GM19351 (cell line): Measurements from ENCODE around the gene CAMK2B.

ENCODE experiments used
- ATAC-seq: cut with Tn5 transposase; IDR thresholded peaks from one replicate; pipeline ENCODE4 v1.9.1; 2021; ENCODE audit warnings: mild to moderate bottlenecking, moderate library complexity; ENCODE audit not compliant: unreplicated experiment

Gene CAMK2B

DNA sequence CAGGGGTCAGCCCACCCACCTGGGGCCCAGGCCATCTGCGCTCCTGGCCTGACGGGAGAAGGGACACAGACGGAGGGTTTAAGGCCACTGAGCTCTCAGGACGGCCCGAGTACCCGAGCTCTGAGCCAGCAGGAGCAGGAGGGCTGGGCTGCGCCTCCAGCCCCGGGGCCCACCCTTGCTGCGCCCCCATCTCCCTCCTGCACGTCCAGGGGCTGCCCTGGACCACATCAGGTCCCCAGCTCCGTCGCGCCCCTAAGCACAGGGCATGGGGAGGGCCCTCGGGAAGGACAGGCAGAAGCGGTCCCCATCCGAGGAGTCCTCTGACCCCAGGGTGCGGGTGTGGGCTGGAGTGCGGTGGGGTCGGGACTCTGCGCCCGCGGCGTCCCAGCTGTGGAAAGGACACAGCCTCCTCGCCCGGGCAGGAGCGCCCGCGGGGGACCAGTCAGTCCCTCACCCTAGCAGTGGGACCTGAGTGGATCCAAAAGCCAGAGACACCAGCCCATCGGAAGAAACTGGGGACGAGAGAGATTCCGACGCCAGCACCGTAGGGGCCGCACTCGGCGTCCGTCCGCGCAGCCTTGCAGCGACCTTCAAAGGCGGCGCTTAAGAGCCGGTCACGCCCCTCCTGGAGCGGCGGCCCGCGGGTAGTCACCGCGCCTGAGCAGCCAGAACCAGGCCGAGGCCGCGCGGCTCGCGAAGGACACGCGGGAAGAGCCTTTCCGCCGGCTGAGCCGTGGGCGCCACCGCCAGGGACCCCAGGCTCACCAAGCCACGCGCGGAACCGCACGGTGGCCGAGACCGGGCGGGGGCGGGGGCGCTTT is 15.9 kb downstream of the CAMK2B start:
- ATAC-seq = no peak

DNA sequence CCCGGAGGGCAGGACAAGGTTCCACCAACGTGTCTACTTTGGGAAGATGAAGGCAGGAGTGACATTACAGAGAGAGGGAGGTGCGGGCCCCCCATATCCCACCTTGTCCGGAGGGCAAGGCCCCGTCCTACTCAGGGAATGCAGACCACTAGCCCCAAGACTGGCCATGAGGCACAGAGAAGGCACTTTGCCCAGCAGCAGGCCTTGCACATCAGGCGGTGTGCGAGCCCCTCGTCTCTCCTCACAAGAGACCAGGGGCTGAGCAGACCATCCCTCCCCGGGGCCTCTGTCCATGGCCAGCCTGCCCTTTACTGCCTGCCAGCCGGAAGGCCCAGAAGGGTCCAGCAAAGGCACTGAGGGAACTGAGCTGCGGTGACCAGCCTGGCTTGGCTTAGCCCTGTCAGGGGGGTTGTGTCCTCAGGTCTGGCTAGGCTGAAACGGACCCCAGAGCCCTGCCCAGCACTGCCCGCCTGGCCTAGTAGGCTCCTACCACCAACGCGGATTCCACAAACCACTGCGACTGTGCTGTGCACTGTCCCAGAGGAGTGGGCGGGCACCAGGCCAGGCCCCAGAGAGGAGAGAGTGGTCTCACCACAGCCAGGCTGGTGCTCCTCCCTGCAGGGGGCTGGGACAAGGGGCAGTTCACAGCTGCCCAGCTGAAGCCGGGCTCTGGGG is 16.7 kb downstream of the CAMK2B start:
- ATAC-seq = no peak

DNA sequence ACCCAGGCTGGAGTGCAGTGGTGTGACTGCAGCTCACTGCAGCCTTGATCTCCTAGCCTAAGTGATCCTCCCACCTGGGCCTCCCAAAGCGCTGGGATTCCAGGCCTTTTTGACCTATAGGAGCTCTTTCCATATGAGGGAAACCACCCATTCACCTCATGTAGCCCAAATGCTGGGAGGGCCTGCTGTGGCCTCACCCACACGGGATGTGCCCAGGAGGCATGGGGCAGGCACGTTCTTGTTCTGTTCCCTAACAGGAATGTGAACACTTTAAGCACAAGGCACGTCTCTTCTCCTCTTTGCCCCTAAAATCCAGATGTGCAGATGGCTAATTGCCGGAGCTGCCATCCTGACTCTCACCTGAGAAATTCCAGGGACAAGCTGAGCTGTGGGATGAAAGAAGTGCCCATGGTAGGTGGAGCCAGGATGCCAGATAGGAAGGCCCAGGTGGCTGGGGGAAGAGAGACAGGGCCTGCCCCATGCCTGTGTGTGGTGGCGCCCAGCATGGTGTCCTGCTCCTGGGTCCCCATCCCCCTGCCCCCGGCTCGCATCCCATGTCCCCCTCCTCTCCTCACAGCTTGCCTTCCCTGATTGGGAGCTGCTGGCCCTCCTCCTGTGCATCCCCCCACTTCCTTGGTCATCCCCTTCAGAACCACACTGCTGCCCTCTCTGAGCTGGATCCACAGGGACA is 17.3 kb downstream of the CAMK2B start:
- ATAC-seq = no peak

DNA sequence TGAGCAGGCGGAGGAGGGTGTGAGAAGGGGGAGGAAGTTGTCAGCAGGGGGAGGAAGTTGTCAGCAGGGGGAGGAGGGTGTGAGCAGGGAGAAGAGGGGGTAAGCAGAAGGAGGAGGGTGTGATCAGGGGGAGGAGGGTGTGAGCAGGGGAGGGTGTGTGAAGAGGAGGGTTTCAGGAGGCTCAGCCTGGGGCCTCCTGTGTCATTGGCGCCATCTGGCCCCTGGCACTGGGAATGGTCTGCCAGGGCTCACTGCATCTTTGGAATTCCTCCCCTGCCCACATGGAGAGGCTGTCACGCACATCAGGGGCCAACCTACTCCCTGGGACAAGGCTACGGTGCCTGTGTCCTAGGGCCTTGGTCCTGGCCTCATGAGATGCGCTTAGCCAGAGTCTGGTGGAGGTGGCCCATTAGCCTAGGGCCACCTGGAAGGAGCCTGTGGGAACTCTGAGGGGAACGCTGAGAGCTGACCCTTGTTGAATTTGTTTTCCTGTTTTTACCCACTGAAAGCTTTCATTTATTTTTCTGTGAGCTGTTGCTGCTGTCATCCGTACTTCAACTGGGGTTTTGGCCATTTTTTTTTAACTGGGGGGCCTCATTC is 18.0 kb downstream of the CAMK2B start:
- ATAC-seq = no peak

DNA sequence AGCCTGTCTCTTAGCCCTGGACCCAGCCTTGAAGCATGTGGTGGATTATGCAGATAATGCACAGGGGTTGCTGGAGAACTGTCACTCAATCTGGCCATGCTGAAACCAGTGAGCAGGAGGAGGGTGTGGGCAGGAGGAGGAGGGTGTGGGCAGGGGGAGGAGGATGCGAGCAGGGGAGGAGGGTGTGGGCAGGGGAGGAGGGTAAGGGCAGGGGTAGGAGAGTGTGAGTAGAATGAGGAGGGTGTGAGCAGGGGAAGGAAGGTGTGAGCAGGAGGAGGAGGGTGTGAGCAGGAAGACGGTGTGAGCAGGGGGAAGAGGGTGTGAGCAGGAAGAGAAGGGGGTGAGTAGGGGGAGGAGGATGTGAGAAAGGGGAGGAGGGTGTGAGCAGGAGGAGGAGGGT is 18.8 kb downstream of the CAMK2B start:
- ATAC-seq = no peak

DNA sequence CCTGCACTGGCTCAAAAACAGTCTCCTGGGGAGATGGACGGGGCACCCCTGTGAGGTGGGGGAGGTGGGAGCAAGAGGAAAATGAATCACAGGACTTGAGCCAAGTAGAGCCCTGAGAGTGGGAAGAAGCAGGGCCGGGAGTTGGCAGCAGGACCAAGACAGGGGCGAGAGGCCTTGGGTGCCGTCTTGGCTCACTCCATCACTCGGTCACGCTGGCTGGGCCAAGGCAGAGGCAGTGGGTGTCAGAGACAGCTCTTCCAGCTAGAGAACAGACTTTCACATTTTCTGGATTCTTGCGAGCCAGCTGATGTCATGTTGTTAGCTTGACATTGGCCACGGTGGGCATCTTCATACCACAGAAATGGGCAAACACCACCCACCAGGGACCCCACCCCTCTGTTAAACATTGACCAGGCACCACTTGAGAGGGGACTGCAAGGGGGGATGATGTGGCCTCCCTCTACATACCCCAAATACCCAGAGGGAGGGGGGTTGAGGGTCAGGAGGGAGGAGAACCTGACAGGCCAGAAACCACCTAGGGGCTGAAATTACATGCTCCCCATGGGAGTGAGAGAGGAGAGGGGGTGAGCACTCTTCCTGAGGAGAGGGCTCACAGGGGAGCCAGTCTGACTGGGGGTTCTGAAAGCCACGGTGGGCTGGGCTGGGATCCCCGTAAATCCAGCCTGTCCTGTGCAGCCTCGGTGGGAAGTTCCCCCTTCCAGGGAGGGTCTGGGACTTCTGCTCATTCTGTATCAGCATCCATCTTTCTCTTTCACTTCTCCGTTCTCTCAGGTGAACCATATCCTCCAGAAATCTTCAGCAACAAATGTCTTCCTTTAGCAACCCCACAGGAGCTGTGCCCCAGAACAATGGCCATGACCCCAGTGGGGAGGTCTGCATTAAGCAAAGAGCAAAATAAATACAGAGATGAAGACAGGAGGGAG is 19.6 kb downstream of the CAMK2B start:
- ATAC-seq = no peak

DNA sequence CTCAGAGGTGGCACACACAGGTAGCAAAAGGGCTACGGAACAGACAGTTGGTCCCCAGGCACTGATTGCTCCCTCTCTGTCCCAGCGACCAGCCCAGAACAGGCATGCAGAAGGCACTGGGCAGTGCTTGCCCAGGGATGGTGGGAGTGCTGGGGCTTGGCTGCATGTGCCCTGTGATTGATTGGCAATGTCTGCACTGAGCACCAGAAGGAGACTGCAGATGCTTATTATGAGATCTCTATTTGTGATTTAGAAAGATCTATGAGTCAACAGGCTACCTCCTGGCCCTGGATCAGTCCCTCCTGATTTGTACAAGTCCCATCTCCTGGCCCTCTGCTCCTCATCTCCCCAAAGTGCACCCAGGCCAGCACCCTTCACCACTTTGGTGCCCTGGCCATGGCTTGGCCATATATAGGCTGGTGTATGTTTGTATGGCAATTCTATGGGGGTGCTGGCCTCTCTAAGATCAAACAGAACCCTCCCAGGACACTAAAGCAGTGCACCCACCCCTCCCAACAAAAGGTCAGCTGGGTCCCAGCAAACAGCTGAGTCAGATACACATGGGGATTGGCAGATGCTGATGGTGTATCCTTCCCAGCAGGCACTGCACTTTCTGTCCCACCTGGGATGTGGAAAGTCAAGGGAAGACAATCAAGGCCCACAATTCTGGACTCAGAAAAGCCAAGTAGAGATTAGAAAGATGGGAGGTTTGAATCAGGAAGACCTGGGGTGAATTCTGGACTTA is 30.9 kb downstream of the CAMK2B start:
- ATAC-seq = no peak

DNA sequence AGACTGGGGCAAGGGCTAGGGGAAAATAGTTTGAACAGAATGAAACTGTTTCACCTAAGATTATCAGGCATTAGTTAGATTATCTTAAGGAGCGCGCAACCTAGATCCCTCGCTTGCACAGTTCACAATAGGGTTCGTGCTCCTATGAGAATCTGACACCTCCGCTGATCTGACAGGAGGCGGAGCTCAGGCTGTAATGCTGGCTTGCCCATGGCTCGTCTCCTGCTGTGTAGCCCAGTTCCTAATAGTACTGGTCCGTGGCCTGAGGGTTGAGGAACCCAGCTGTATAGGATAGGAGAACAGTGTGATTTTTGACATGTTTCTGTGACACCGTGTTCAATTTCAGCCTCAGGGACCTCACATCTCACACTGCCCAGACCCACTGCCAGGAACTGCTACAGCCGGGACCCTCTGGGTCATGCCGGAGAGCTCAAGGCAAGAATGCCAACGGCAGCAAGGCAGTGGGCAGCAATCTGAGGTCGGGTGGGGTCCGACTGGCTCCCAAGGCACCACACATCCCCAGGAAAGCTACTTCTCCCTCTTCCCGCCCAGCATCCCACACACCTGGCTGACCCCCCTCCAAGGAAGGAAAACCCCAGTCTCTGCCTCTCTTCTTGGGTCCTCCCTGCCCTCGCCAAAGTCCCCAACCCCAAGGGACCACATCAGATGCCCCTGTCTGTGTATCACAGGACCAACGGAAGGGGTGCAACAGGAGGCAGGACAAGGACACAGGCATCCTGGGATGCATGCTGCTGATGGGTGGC is 31.7 kb downstream of the CAMK2B start:
- ATAC-seq = no peak

DNA sequence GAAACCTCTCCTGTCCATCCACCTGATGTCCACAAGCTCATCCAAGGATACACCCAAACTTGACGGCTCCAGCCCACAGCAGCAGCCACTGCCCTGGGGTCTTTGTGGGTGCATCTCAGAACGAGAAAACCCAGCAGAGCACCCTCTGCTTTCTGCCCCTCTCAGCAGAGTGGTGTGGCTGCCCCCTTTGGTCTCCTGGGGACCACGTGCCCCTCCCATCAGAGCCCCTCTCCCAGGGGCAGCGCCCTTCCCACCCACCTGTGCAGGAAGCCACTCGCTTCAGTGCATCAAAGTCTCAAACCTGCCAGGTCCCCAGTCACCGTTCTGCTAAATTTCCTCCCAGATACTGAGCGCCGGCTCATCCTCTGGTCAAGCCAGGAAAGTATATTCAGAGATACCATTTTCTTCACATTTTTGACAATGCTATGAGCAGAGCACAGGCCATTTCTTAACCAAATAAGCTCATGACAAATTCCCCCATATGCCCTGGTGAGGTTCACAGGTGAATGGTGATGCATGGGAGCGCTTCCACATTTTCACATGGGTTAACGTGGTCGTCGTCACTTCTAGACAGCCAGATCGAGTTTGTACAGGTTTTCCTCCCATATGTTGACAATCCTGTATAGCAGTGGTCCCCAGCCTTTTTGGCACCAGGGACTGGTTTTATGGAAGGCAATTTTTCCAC is 32.4 kb downstream of the CAMK2B start:
- no peak for ATAC-seq

DNA sequence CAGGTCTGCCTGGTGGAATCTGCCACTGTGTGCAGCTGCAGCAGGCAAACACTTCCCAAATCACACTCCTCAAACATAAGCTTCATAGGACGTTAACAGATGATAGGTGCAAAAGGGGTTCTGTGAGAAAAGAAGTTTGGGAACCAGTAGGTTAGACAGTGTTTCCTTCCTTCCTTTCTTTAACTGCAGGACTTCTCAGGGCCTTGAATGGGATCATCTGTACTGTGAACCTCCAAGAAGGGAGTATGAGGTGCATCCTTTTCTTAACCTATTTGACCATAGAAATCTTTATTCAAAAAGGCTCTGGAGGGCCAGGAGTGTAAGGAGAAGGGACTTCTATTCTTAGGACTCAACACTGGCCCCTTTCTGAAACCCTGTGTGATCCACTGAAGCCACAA is 33.0 kb downstream of the CAMK2B start:
- ATAC-seq = no peak

DNA sequence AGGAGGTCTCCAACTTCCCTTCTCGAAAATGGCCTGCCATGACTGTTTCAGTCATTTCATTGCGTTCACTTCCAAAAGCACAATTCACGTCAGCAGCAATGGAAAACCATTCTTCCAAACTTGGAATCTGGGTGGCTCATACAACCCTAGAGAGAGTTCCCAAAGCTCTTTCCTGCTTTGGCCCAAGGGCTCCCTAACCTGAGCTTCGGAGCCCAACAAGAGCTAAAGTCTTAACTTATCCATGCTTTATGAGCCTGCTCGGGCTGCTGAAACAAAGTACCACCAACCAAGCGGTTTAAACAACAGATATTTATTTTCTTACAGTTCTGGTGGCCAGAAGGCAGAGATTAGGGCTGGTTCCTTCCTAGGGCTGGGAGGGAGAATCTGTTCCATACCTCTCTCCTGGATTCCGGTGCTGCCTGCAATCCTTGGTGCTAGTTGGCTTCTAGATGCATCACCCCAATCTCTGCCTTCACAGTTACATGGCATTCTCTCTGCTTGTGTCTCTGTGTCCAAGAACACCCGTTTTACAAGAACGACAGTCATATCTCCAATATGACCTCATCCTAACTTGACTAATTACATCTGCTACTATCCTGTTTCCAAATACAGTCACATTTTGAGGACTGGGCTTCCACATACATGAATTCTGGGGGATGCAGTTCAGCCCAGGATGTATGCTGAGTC is 33.5 kb downstream of the CAMK2B start:
- no peak for ATAC-seq

DNA sequence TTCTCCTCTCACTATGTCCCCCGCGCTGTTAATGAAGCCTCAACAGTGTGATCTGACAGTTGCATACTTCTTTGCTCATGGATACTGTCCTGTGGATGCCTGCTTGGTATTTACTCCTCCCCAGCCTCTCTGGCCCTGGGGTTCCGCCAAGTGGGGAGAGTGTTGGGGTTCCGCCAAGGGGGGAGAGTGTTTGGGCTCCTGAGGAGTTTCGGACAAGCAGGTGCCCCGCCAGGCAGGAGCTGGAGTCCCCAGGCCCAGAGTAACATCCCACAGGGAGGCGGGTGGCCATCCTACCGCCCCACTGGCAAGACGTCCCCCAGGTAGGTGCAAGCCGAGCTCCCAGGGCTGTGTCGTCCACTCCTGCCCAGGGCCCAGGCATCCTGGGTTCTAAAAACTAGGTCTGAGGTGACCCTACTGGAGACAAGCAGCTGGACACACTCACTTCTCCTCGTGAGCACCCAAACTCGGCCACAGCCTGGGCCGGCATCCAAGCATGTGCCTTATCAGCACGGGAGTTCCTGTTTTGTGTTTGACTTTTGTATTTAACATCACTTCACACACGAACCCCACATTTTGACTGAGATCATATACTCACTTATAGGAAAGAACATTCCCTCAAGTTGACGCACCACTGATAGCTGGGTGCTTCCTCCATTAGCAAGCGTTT is 34.2 kb downstream of the CAMK2B start:
- no peak for ATAC-seq

DNA sequence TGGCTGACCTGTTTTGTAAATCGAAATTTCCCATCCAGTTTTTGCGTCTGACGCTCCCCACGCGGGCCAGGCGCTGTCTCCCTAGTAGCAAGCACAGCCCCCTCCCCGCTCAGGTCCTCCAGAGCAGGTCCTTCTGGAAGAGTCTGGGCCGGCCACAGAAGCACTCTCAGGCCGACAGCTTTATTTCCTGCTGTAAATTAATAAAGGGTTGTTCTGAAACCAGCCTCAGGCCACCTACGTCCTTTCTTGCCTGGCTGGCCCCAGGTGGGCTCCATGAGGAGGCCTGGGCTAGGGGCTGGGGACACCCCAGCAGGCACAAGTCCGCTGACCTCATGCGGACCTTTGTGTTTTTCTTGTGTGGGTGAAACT is 35.2 kb downstream of the CAMK2B start:
- no peak for ATAC-seq

DNA sequence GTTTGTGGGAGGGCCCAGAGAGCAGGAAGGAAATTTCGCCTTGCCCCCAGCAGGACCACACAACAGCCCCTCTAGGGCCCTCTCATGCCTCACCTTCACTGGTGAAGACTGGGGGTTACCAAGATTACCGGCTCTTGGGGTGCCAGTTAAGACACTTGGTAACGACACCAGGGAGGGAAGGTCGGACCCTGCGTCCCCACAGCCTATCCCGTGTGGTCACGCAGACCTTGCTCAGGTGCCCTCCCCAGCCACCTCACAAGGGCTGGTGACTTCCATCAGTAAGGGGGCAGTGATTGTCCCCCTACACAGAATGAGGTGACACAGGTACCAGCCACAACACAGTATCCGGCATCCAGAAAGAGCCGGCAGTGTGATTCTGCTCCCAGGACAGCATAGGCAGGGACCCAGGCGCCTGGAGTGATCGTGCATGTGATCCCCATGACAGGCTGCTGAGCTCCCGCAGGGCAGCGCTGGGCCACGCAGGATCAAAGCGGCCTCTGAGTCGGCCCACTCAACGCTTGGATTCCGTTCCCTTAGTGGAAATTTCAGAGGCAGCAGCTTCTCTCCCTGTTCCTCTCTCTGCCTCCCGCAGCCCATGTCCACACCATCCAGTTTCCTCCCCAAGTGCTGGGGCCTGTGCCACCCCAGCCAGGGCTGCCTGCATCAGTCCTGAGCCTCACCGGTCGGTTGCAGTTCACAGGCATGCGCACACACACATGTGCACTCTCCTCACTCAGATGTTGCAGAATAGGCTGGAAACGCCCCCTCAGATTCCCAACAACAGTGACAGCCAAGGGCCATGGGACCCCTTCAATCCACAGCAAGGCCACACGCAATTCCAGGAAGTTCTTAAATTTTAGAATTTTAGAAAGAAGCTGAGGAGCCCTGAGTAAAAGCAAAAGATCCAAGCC is 35.8 kb downstream of the CAMK2B start:
- no peak for ATAC-seq

DNA sequence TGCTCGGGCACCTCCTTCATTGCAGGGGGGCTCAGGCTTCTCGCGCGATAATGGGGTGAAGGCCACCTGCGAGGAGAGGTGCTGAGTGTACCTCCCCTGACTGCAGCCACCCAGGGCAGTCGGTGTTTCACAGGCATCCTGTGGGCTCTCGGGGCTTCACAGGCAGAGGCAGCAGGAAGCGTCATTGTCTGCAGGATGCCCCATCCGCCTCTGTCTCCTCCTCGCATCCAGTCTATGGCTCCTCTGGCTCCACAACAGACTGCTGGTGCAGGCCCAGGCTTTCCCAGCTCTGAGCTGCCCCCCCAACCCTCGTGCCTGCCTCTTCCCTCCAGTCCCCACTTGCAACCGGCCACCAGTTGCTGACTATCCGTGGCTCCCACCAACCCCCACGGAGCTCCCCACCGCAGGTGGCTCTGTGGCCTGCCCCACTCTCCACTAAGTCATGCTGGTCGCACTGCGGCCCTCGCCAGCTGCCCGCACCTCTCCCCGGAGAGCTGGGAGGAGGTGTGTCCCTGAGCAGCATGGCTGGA is 36.5 kb downstream of the CAMK2B start:
- no peak for ATAC-seq

DNA sequence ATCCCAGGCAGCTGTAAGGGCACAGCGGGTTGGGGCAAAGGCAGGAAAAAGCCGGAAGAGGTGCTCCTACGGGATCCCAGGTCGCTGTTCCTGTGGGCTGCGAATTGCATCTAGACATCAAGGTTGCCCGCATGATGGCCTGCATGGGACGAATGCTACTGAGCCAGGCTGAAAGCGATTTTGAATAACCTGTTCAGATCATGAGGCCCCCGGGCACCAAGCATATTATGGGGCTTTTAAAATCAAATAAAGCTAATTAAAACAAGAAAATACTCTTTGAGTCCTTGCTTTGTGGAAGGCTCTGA is 37.1 kb downstream of the CAMK2B start:
- no peak for ATAC-seq
